ENCODE data around the gene GID4.

GRCh38 chr17:18071751-18072150, 32.5 kb downstream of the GID4 start:
- no peak for TF ChIP-seq BHLHE40 (IDR thresholded peaks at IDR 0.05; ENCODE audit: low read length)
- TF ChIP-seq ZFP36 (IDR thresholded peaks at IDR 0.05; ENCODE audit: low read depth, low read length, partially characterized antibody), result no peak
- no peak for TF ChIP-seq E2F3 (CRISPR knock-in tag; IDR thresholded peaks at IDR 0.05)
- no peak for TF ChIP-seq RAD21 (CRISPR knock-in tag; conservative IDR thresholded peaks at IDR 0.05 in 1 of 2, IDR thresholded peaks at IDR 0.05 in 1 of 2)
- TF ChIP-seq CBFA2T3 (IDR thresholded peaks at IDR 0.05), result no peak
- TF ChIP-seq TCF3 (CRISPR knock-in tag; IDR thresholded peaks at IDR 0.05), result no peak
- no peak for TF ChIP-seq TOE1 (IDR thresholded peaks at IDR 0.05; ENCODE audit: borderline replicate concordance)
- no peak for TF ChIP-seq TOE1 (CRISPR knock-in tag; IDR thresholded peaks at IDR 0.05; ENCODE audit: borderline replicate concordance, low read depth)
- TF ChIP-seq ADNP (tag; IDR thresholded peaks at IDR 0.05), result no peak
